OCI-LY3 (cell line): ENCODE data around the gene ODF2L.

Experiments used
- H2AFZ ChIP-seq: fragments of 200-600, 300-600 bp; shearing (Covaris generic); 2 replicates; pipeline ENCODE4 v1.6.0; 2014; ENCODE audit warnings: antibody characterized with exemption, low read depth, low read length
- H3K27ac ChIP-seq: fragments of 200-600, 300-600 bp; sonication (generic); 2 replicates; pipeline ENCODE4 v1.5.1; 2014; ENCODE audit warnings: mild to moderate bottlenecking, low read length, moderate library complexity, mixed read lengths
- H3K27me3 ChIP-seq: fragments of 200-600, 300-600 bp; sonication (generic); 2 replicates; pipeline ENCODE4 v1.6.1; 2014; ENCODE audit warnings: low read depth, low read length, mixed read lengths
- H3K36me3 ChIP-seq: fragments of 200-600, 300-600 bp; sonication (generic); replicated peaks from 2 replicates; pipeline ENCODE3; 2014; ENCODE audit warnings: low read depth, low read length, mixed read lengths
- H3K4me1 ChIP-seq: fragments of 300-600, 200-600 bp; sonication (generic); 2 replicates; pipeline ENCODE4 v1.6.1; 2014; ENCODE audit warnings: low read length, mixed read lengths
- H3K4me2 ChIP-seq: fragments of 200-600, 300-600 bp; sonication (generic); 2 replicates; pipeline ENCODE4 v1.6.1; 2014; ENCODE audit warnings: low read length, mixed read lengths
- H3K4me3 ChIP-seq: fragments of 300-600, 200-600 bp; sonication (generic); 2 replicates; pipeline ENCODE4 v1.5.1; 2014; ENCODE audit warnings: antibody characterized with exemption, mild to moderate bottlenecking, low read length, moderate library complexity
- H3K79me2 ChIP-seq: fragments of 300-600, 200-600 bp; shearing (Covaris generic); 2 replicates; pipeline ENCODE4 v1.6.1; 2014; ENCODE audit warnings: mild to moderate bottlenecking, low read length, mixed read lengths
- H3K9ac ChIP-seq: fragments of 300-600, 200-600 bp; shearing (Covaris generic); 2 replicates; pipeline ENCODE4 v1.6.0; 2014; ENCODE audit warnings: mild to moderate bottlenecking, low read length, moderate library complexity
- H3K9me3 ChIP-seq: fragments of 200-600, 300-600 bp; shearing (Covaris generic); 2 replicates; pipeline ENCODE4 v1.6.1; 2014; ENCODE audit warnings: low read length, mixed read lengths; ENCODE audit not compliant: insufficient read depth
- H4K20me1 ChIP-seq: fragments of 200-600, 300-600 bp; sonication (generic); 2 replicates; pipeline ENCODE4 v1.6.1; 2016; ENCODE audit warnings: low read length, mixed read lengths; ENCODE audit not compliant: insufficient read depth
- CTCF ChIP-seq: fragments of 200-600, 300-600 bp; sonication (generic); IDR thresholded peaks from 2 replicates; pipeline ENCODE4 v1.5.1; 2014; ENCODE audit warnings: antibody characterized with exemption, low read length, low read depth
- EZH2phosphoT487 ChIP-seq: fragments of 200-600 bp; shearing (Covaris generic); IDR thresholded peaks from 2 replicates; pipeline ENCODE4 v1.6.1; 2018; ENCODE audit warnings: antibody characterized with exemption, mixed run types, low read depth

The ODF2L gene

GRCh38 chr1:86339906-86340305 is 56.2 kb downstream of the ODF2L start:
- H2AFZ ChIP-seq = no peak overlapping the region
- no peaks in the 10 kb centered on the region for H3K27me3 ChIP-seq
- no peak overlapping the region for H3K9ac ChIP-seq
- no peaks in the 10 kb centered on the region for H4K20me1 ChIP-seq
- H3K4me3 ChIP-seq = no peak overlapping the region
- no peak overlapping the region for H3K27ac ChIP-seq
- H3K4me1 ChIP-seq = no peaks in the 10 kb centered on the region
- no peaks in the 10 kb centered on the region for H3K9me3 ChIP-seq
- no peaks in the 10 kb centered on the region for H3K79me2 ChIP-seq
- no peak overlapping the region for H3K4me2 ChIP-seq
- TF ChIP-seq EZH2phosphoT487 = no peak
- no peak for TF ChIP-seq CTCF
- H3K36me3 ChIP-seq = no peaks in the 10 kb centered on the region

- Histone ChIP-seq H3K9ac (no peak overlapping the region), H3K4me3 (no peak overlapping the region), H3K27ac (no peak overlapping the region), H3K27me3 (no peaks in the 10 kb centered on the region), H3K79me2 (no peaks in the 10 kb centered on the region), H4K20me1 (no peaks in the 10 kb centered on the region), H3K36me3 (no peaks in the 10 kb centered on the region), H3K9me3 (no peaks in the 10 kb centered on the region), H2AFZ (no peak overlapping the region), H3K4me1 (no peaks in the 10 kb centered on the region), H3K4me2 (no peak overlapping the region)
- TF ChIP-seq EZH2phosphoT487 (no peak), CTCF (no peak)
Observed at GRCh38 chr1:86339014-86339812, 56.9 kb downstream of the ODF2L start.

DNA sequence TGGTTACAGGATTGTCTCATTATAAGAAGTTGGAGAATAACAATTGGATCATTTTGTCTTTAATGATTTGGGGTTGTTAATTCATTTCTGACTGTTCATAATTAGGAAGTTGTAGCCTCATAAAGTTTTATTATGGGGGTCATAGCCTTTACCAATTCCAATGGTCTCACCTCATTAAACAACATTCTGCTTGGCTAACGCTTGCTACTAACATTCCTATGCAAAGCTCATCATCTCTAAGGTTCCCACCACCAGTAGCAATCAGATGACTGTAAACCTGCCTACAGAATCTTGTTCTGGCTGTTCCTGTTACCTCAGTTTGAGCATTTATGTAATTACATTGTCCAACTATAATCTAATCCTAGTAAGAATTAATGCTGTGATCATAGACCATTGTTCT is 60.2 kb downstream of the ODF2L start:
- H4K20me1 ChIP-seq = no peaks in the 10 kb centered on the region

GRCh38 chr1:86325264-86325663 is 70.9 kb downstream of the ODF2L start:
- no peaks in the 10 kb centered on the region for H4K20me1 ChIP-seq
- H3K4me2 ChIP-seq = no peak overlapping the region
- no peaks in the 10 kb centered on the region for H3K79me2 ChIP-seq
- H3K4me1 ChIP-seq = no peaks in the 10 kb centered on the region
- H2AFZ ChIP-seq = no peak overlapping the region
- H3K27me3 ChIP-seq = no peaks in the 10 kb centered on the region
- no peaks in the 10 kb centered on the region for H3K36me3 ChIP-seq
- no peaks in the 10 kb centered on the region for H3K9me3 ChIP-seq
- no peak overlapping the region for H3K9ac ChIP-seq
- no peak overlapping the region for H3K27ac ChIP-seq
- TF ChIP-seq EZH2phosphoT487 = no peak
- TF ChIP-seq CTCF = no peak
- no peak overlapping the region for H3K4me3 ChIP-seq

More for the DNA sequence above, 60.2 kb downstream of the ODF2L start:
- TF ChIP-seq CTCF = no peak
- no peak for TF ChIP-seq EZH2phosphoT487
- H3K4me1 ChIP-seq = no peaks in the 10 kb centered on the region
- H3K9me3 ChIP-seq = no peaks in the 10 kb centered on the region
- H3K27ac ChIP-seq = no peak overlapping the region
- no peaks in the 10 kb centered on the region for H3K36me3 ChIP-seq
- no peak overlapping the region for H3K9ac ChIP-seq
- no peaks in the 10 kb centered on the region for H3K27me3 ChIP-seq
- no peaks in the 10 kb centered on the region for H3K79me2 ChIP-seq
- no peak overlapping the region for H2AFZ ChIP-seq
- H3K4me2 ChIP-seq = no peak overlapping the region
- no peak overlapping the region for H3K4me3 ChIP-seq
